NCI-H226 (cell line): Measurements from ENCODE around the gene CTTN.
A peak's percentile ranks its signal among the peaks of the same experiment; 100 is the strongest.

Experiments used
- DNase-seq: peaks from one replicate; pipeline ENCODE4 v3.0.0-alpha.2; 2015

Gene CTTN

GRCh38 chr11:70456921-70457532 is 58.7 kb downstream of the CTTN start:
- DNase-seq: peak; percentile 38

GRCh38 chr11:70458736-70459135 is 60.4 kb downstream of the CTTN start:
- no peak for DNase-seq

DNA sequence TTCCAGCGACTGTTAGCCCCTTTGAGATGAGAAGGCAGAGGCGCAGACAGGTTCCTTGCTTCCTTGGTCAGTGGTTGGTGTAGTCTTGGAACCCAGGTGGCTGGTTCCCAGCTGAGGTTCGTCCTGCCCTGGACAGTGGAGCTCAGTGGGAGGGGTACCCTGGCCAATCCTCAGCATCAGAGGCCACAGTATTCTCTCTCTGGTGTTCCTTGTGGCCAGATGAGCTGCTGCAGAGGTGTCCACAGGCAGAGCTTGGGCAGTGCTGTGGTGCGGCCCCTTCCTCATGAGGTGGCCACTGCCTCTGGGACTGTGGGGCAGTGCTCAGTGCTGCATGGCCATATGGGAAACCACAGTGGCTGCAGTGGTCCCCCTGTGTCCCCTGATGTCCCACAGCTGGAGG is 61.8 kb downstream of the CTTN start:
- DNase-seq: no peak

DNA sequence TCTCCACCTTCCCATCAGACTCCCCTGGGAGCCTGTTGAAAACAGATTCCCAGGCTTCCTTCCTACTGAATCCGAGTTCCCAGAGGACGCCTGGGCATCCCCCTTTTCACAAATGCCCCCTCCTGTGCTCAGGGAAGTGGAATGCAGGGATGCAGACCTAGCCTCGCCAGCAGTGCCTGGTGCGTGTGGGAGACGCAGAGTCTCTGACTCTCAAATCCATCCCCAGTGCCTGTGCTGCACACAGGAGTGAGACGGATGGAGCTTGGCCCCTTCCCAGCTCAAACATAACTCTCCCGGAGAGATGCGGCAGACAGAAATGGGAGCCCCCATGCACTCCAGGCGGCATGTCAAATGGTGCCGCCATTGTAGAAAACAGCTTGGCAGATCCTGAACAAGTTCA is 62.6 kb downstream of the CTTN start:
- no peak for DNase-seq

- DNase-seq: no peak
Observed at GRCh38 chr11:70462818-70463477, 64.6 kb downstream of the CTTN start.

DNA sequence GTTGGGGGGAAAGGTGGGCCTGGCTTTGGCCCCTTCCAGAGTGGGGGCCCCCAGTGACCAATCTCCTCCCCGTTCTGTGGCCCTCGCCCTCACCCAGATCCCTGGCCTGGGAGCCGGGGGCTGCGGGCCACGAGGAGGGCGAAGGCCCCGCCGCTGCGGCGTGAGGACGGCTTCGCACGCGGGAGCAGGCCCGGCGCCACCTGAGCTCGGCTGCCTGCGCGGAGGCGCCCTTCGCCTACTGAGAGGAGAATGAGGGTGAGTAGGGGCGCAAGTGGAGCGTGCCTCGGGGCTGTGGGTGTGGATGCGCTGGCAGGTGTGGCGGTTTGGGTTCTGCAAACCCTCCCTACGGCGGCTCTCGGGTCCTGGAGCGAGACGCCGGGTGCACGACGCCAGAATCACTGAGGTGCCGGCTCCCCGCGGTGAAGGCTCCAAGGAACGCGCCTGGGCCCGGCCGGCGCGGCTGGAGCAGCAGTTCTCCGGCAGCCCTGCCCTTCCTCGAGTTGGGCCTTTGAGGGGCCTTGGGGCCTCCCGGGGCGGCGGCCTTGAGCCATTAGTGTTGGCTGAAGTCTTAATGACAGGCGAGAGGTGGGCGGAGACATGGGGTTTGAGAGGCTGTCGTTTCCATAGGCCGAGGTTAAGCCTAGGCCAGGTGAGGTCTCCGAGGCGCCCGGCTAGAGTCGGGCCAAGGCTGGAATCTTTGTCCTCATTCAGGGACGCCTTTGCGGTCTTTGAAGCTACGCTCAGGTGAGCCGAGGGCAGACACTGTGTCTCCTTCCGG is 65.3 kb downstream of the CTTN start:
- no peak for DNase-seq

DNA sequence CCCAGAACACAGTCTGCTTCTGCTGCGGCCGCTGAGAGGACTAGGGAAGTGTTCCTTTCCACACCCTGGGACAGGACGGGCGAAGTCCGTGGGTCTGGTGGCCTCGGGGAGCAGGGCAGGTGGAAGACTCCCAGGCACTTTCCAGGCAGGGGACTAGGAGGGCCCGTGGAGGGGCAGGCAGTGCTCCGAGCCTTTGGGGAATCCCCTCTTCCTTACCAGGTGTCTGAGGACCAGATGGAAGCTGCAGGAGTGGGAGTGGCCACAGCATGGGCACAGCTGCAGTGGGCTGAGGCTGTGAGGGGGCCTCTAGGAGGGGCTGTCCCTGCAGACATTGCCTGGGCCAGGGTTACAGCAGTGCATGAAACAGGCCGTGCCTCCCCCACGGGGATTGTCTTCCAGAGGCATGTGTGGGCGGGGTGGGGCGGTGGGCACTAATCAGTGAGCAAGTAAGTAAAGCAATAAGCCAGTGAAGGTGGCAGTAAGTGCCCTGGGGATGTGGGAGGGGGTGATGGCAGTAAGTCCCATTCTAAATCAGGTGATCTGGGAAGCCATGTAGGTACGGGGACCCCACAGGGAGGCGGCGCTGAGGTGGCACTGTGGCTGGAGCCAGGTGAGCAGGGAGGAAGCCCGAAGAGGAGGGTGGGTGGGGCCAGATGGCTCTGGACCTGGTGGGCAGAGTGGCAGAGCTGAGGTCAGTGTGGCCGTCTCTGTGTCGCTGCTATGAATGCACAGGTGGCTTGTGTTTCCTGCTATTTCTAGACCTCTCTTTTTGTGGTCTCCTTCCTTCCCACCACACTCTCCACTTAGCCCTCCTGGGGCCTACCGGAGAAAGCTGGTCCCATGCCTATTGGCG is 66.4 kb downstream of the CTTN start:
- no peak for DNase-seq

- DNase-seq: no peak
Observed at GRCh38 chr11:70466154-70466553, 67.8 kb downstream of the CTTN start.

GRCh38 chr11:70466596-70466995 is 68.3 kb downstream of the CTTN start:
- DNase-seq: no peak

DNA sequence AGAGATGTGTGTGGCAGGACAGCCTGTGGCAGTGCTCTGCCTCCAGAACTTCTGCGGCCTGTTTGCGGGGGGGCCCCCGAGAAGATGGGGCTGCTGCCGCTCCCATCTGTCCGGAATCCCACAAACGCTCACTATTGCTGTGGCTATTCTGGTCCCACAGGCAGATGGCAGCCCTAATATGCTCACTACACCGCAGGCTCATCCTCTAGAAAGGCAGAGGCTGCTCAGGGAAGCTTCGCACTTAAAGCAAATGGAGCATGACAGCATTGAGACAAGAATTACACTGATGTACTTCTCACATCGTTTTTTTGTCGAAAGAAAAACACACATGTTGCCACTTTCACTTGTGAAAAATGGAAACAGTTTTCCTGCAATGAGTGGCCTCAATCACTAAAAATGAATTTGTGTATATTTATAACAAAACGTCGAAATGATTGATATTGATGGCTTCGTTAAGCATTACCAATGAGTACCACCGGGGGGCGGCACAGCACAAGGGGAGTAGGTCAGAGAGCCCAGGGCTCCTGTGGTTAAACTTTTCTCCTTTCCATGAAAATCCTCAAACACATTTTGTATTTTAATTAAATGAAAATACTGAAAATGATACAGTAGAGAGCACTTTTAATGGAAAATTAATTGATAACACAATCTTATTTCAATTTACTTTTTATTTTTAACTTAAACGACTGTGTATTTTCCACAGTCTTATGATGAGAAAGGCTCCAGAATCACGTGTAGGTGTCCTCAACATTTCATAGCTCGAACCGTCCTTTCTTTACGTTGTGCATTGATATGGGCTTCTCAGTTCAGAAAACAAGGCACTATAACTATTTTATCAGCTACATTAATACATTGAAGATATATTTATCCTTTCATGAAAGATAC is 69.1 kb downstream of the CTTN start:
- no peak for DNase-seq

- no peak for DNase-seq
Observed at GRCh38 chr11:70468256-70469195, 70.2 kb downstream of the CTTN start.

- no peak for DNase-seq
Observed at GRCh38 chr11:70470127-70470526, 71.8 kb downstream of the CTTN start.

DNA sequence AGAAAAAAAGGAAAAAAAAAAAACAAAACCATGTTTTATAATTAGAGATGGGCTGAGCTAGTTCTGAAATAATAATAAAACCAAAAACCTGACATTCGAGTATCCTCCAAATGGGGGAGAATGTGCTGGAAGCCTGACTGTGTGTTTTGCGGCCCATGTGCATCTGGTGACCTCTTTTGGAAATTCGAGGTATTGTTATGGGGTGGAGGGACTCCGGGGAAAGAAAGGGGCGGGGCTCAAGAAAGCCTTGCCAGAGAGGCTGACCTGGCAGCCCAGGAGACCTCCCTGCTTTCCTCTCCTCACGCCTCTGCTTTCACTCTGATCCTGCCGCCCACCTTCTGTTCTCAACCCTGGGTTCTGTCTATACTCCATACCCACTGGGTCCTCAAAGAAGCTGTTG is 72.9 kb downstream of the CTTN start:
- no peak for DNase-seq

DNA sequence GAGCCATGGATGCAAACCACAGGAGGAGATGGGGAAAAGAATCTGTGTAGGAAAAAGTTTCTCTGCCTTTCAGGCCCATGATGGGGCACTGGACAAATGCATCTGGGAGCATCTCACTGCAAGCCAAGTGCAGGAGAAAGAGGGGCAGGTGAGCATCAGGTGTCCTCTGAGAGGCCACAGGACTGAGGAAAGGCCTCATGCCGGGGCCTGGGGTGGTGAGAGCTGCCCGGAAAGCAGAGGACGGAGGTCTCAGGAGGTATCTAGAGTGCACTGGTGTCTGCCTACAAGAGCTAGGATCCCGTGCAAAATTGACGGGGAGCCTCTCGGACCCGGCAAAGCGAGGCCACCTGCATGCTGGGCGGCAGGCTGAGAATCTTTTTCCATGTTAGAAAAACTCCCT is 73.9 kb downstream of the CTTN start:
- DNase-seq: no peak

- no peak for DNase-seq
Observed at GRCh38 chr11:70473186-70473872, 75.0 kb downstream of the CTTN start.

- no peak for DNase-seq
Observed at GRCh38 chr11:70473873-70474690, 75.8 kb downstream of the CTTN start.

DNA sequence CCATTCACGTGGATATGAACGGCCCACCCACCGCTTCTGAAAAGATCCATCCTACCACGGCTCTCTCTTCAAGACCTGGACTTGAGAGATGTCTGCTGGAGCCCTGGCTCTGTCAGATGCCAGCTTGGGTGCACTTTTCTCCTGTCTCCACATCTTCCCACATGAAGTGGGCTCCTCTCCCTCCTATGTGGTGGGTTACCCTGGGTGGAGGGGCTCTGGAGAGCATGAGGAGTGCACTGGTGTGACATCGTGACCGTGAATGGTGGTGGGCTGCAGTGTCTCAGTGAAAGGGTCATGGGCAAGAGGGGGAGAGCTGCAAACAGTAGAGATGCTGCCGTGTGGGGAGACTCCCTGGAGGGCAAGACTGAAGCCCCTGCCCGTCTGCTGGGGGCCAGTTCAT is 76.4 kb downstream of the CTTN start:
- DNase-seq: no peak

- no peak for DNase-seq
Observed at GRCh38 chr11:70476669-70477068, 78.3 kb downstream of the CTTN start.

DNA sequence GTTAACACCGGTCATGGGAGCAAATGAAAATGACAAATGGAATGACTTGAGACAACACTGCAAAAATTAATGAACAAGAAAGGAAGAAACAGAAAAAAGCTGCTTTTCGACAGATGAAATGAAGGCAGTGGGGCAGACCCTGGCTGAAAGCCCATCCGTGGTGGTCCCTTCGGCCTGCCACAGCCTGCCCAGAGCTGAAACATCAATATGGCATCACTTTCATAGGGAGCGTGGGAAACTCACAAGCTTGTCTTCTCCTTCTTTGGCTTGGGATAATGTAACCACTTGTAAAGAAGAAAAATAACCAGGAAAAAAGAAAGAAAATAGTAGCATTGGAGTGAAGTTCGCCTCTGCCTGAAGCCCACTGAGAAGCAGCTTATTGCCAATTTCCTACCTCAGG is 78.8 kb downstream of the CTTN start:
- DNase-seq: no peak

GRCh38 chr11:70477609-70478008 is 79.3 kb downstream of the CTTN start:
- DNase-seq: no peak
